T-helper 9 cell (primary cell): ENCODE results near the gene SF3A2.

Source experiments
- DNase-seq: peaks from one replicate; pipeline ENCODE4 v3.0.0-alpha.2; 2020

SF3A2 gene

DNA sequence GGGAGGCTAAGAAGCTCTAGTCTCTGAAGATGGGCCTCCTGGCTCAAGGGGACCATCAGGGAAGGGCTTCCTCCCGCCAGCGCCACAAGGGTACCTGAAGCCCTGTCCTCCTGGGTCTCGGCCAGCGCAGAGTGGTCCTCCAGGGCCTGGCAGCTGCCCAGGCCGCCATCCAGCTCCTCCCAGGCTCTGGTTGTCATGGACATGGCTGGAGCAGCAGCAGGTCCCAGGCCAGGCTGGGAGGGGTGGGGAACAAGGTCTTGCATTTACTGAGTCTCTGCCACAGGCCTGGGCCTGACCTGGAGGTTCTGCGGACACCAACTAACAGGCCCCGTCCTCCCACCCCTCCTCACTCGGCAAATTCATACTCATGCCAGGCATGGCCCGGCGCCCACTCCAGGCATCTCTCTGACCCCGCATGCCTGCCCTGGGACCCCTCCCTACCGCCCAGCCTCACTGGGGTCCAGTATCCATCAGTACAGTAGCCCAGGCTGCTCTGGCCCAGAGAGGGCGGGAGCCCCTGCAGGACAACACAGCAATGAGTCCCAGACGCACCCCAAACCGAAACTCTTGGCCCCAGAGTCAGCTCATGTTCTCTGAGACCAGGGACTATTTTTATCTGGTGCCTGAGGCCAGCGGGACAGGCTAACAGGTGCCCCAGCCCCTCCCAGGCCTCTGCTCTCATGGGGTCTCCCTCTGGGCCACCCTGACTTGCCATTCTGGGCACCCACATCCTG, 18.7 kb downstream of the SF3A2 start:
- DNase-seq: no peak

DNA sequence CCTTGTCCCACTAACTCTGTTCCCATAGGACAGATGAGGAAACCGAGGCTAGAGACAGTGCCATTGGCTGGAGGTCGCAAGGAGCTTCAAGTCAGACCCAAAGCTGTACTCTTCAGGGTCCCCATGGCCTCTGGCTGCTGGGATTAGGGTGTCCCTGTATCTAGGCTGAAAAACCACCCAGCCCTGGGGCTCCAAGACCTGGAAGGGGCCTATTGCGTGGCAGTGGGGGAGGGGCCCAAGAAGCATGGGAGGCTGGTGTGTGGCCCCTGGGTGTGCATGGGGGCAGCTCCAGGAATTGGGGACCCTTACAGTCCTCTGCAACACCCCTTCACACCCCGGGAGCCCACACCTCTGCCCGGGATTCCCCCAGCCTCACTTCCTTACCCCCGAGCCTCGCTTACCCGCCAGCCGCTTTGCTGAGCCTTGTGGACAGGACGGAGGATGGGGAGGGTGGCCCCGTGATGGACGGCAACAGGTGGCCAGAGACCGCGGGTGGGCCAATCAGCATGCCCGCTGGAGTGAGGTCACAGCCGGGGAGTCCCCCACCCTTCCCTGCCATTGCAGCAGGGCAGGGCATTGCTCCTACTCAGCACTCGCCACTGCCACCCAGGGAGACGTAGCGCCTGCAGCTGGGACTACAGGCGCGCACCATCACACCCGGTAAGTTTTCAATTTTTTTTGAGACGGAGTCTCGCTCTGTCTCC, 19.5 kb downstream of the SF3A2 start, which contains the start of gene JSRP1:
TSS of gene JSRP1 (minus strand) at position 436 of the 704 bp plus-strand sequence. CDS start 1,103 bp downstream, outside the sequence.
- no peak for DNase-seq

DNA sequence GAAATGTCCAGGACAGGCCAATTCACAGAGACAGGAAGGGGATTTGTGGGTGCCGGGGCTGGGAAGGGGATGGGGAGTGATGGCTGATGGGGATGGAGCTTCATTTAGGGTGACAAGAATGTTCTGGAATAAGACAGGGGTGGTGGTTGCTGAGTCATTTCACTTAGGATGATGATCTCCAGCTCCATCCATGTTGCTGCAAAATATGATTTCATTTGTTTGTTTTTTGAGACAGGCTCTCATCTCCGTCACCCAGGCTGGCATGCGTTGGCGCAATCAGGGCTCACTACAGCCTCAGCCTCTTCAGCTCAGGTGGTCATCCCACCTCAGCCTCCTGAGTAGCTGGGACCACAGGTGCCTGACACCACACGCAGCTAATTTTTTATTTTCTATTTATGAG, 22.7 kb downstream of the SF3A2 start:
- no peak for DNase-seq

DNA sequence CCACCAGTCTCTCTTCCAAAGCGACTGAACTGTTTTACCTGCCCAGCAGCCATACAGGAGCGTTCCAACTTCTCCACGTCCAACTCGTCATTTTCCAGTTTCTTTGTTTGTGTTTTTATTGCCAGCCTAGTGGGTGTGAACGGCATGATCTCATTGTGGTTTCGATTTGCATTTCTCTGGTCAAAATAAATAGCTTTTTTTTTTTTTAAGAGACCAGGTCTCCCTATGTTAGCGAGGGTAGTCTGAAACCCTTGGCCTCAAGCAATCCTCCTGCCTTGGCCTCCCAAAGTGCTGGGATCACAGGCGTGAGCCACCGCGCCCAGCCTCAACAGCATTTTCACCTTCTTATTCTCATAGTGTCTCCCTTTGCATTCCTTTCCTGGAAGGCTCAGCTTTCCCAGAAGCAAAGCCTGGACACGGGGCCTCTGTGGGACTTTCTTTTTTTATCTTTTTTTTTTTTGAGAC, 23.7 kb downstream of the SF3A2 start:
- no peak for DNase-seq

DNA sequence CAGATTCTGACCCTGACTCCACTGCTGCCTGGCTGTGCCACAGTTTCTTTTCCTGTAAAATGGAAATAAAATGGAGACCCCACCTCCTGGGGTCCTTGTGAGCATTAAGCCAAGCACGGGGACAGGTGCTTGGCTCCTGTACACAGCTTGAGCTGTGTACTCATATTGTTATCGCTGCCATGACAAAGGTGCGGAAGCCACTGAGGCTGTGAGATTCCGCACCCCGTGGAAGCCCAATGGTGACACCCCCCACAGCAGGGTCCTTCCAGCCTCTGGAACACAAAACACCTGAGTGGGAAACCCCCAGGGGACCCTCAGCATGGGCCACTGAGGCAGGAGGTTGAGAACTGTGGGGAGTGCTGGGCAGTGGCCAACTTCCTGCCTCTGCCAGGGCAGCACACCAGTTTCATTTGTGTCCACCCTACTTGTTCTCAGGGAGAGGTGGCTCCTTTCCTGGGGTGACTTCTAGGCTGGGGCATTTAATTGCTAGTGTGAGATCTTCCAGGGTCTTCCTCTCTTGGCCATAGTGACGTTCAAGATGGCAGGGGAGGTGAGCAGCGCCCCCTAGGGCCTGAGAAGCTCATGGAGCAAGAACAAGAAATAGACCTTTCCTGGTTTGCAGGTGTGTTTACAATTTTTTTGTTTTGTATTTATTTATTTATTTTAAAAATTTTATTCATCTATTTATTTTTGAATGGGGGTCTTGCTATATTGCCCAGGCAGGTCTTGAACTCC, 25.0 kb downstream of the SF3A2 start:
- DNase-seq: peak; percentile 49

DNA sequence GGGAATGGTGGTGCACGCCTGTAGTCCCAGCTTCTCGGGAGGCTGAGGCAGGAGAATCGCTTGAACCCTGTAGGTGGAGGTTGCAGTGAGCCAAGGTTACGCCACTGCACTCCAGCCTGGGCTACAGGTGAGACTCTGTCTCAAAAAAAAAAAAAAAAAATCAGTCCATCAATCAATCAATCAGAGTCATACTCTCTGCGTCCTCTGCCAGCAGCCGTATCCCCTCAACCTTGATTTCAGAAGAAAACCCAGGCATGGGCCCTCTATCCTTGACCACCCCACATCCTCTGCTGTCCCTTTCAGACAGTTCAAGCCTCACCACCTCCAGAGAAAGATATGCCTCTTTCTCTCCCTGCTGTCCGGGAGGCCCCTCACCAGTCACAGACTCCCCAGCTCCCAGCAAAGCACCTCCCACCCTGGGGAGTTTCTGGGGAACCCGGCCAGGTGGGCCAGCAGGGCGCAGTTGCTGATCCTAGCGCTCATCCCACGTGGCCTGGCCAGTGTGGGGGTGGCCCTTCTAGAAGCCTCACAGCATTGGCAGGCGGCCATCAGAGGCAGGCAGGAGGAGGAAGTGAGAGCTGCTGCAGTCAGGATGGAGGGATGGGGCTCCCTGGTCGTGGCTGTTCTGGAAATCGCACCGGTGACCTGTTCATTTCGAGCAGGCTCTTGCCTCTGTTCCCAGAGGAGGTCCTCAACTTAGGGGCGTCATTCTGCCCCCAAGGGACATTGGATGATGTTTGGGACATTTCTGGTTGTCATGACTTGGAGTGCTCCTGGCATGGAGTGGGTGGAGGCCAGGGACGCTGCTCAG, 29.8 kb downstream of the SF3A2 start:
- no peak for DNase-seq

GRCh38 chr19:2268480-2268830, 31.8 kb downstream of the SF3A2 start:
- no peak for DNase-seq

DNA sequence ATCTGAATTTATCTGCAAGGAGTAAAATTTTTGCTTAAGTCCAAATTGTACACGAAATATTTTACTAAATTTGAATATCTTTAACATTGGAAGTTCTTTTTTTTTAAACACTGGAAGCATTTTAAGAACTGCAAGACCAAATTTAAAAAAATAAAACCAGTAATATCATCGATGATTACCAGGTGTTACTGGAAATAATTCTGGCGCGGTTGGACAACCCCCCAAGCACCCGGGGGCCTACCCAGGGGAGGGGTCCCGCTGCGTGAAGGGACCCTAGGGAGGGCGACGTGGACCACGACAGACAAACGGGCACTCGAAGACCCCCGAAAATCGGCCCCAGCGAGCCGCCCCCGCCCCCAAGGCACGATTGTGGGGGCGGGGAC, 32.2 kb downstream of the SF3A2 start:
- no peak for DNase-seq

DNA sequence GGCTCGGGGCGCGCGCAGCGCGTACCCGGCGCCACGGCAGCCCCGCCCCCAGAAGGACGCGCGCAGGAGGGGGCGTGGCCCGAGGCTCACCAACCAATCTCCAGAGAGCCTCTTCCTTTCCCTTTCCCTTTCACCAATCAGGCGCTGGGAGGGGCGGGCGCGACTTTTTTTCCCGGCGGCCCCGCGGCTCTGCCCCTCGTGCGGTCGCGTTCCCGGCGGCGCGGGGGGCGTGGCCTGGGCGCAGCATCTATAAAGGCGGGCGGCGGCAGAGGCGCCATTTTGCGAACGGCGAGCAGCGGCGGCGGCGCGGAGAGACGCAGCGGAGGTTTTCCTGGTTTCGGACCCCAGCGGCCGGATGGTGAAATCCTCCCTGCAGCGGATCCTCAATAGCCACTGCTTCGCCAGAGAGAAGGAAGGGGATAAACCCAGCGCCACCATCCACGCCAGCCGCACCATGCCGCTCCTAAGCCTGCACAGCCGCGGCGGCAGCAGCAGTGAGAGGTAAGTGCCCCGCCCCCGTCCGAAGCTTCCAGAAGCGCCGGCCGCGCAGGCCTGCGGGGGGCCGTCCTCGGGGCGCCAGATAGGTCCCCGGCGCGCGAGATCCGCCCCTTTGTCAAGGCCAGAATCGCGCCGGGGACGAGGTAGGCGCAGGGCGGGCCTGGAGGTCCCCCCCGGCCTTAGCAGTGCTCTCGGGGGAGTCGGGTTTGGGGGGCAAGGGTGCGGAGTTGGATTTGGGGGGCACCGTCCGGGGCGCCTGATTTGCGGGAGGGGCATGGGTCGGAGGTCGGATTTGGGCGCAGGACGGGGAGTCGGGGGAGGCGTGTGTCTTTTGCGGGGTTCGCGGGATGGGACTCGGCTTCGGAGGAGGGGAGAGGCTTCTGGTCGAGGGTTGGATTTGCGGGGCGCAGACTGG, 32.9 kb downstream of the SF3A2 start:
- DNase-seq: peak; percentile 98

DNA sequence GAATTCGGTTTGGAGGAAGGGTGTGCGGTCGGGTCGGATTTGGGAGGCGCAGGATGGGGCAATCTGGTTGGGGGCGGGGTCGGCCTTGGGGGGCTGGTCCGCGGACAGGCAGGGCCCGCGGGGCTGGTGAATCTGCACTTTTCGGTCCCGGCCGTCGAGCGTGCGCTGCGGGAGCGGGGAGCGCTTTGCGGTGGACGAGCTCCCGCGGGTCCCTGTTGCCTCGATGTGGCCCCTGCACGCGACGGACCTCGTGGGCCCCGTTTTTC, 33.5 kb downstream of the SF3A2 start:
- DNase-seq: peak; percentile 36

GRCh38 chr19:2270423-2271233, 34.0 kb downstream of the SF3A2 start:
- DNase-seq: peak; percentile 63

DNA sequence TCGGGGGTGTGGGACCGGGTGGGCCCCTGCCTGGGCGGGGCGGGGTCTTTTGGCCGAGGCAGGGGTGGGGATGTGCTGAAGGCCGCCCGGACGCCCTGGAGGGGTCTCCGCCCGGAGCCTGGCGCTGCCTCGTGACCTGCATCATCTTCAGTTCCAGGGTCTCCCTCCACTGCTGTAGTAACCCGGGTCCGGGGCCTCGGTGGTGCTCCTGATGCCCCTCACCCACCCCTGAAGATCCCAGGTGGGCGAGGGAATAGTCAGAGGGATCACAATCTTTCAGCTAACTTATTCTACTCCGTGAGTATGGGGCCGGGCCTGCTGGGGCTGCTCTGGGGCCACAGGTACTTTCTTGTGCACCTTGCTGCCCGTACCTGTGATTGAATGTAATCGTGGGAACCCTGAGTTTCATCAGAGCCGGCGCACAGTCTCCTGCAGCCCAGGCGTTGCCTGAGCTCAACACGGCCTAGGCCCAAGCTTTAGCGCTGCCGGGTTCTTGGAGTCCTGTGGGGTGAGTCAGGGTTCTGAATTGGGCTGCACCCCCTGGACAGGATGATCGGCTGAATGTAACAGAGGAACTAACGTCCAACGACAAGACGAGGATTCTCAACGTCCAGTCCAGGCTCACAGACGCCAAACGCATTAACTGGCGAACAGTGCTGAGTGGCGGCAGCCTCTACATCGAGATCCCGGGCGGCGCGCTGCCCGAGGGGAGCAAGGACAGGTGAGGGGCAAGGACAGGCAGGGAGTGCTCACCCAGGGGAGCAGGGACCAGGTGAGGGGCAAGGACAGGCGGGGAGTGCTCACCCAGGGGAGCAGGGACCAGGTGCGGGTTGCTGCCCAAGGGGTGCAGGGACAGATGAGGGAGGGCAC, 34.8 kb downstream of the SF3A2 start:
- DNase-seq: no peak

- DNase-seq: peak; percentile 75
Observed at GRCh38 chr19:2273356-2274184, 36.9 kb downstream of the SF3A2 start.

GRCh38 chr19:2274185-2274711, 37.6 kb downstream of the SF3A2 start:
- no peak for DNase-seq

GRCh38 chr19:2274931-2275535, 38.4 kb downstream of the SF3A2 start:
- no peak for DNase-seq

- DNase-seq: no peak
Observed at GRCh38 chr19:2275588-2276428, 39.2 kb downstream of the SF3A2 start.

DNA sequence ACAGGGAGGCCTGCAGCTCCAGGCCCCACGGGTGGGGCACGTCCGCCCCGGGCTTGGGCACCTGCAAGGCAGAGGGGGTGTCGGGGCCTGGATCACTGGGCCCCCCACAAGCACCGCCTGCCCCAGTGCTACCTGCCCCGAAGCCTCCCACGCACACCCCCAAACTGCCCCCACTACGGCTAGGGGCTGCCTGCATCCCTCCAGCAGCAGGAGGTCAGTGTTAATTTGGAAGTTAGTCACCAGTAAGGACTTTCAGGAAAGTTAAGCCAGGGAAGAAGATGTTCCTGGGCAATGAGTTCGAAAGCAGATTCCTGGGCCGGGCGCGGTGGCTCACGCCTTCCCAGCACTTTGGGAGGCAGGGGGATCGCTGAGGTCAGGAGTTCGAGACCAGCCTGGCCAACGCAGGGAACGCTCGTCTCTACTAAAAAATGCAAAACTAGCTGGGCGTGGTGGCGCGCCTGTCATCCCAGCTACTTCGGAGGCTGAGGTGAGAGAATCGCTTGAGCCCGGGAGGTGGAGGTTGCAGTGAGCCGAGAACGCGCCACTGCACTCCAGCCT, 39.9 kb downstream of the SF3A2 start:
- DNase-seq: no peak
